ENCODE measurements around the gene OR12D3.
A peak's percentile ranks its signal among the peaks of the same experiment; 100 is the strongest.
"Not testable (repeated sequence)": the region's sequence is repeated elsewhere in the genome, so short reads cannot be mapped to it uniquely, and the experiment has no call there.

OR12D3 gene, protein sequence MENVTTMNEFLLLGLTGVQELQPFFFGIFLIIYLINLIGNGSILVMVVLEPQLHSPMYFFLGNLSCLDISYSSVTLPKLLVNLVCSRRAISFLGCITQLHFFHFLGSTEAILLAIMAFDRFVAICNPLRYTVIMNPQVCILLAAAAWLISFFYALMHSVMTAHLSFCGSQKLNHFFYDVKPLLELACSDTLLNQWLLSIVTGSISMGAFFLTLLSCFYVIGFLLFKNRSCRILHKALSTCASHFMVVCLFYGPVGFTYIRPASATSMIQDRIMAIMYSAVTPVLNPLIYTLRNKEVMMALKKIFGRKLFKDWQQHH

GRCh38 chr6:29375191-29375590 lies at the start of gene OR12D3:
TSS of gene OR12D3 (minus strand) at chr6:29375291. CDS start at chr6:29375287, 4 bp downstream.
- DNase-seq (ENCODE audit: low read depth) = no peak

GRCh38 chr6:29424575-29424974 lies 49.5 kb upstream of the OR12D3 start:
- peak; percentile 9 for DNase-seq (ENCODE audit: low read depth)

DNA sequence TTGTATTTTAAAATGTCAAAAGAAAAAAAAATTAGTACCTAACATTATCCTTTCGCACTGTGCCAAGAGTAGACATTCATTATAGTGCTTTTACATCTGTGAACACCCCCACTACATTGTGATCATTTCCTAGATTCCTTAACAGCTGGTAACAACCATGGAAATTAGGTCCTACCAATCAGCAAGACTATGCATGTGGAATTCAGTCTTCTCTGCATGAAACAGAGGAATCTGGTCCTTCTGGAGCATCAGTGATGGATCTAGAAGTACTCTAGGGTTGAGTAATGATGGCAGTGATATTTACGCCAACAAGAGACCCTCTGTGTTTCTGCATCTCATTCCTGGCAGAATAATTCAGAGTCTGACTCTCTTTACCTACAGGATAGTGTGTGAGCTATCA lies 49.1 kb upstream of the OR12D3 start:
- no peak for DNase-seq (ENCODE audit: low read depth)

GRCh38 chr6:29419516-29419915 lies 44.4 kb upstream of the OR12D3 start:
- DNase-seq (ENCODE audit: low read depth) = peak; percentile 47

DNA sequence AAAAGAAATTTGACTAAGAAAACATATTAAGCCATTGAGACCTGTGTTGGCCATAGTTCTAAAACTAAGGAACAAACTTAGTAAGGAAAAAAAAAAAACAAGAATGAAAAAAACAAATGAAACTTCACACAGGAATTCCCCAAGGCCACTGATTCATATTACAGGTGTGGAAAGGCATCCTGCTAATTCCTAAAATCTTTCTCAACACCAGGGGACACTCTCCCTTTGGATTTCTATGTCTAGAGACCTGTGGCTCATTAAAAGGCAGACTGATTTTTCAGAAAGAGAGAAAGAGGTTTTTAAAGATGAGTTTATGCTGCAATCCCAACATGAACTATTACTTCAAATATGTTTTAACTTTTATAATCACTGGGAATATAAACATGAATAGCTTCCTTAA lies 39.5 kb upstream of the OR12D3 start, which contains the start of gene OR12D1:
Gene OR12D1 (plus strand): TSS at position 341 of the 400 bp plus-strand sequence.
- peak; percentile 25 for DNase-seq (ENCODE audit: low read depth)

- no peak for DNase-seq (ENCODE audit: low read depth)
These were observed 28.7 kb upstream of the OR12D3 start for GRCh38 chr6:29403801-29404200.

- DNase-seq (ENCODE audit: low read depth) = no peak
These were observed 24.4 kb upstream of the OR12D3 start for GRCh38 chr6:29399525-29399924.

GRCh38 chr6:29395331-29395730 lies 20.2 kb upstream of the OR12D3 start, which contains the start of gene OR12D2:
TSS of gene OR12D2 (plus strand) at chr6:29395631. CDS start at chr6:29396700, 1,069 bp downstream.
- no peak for DNase-seq (ENCODE audit: low read depth)

DNA sequence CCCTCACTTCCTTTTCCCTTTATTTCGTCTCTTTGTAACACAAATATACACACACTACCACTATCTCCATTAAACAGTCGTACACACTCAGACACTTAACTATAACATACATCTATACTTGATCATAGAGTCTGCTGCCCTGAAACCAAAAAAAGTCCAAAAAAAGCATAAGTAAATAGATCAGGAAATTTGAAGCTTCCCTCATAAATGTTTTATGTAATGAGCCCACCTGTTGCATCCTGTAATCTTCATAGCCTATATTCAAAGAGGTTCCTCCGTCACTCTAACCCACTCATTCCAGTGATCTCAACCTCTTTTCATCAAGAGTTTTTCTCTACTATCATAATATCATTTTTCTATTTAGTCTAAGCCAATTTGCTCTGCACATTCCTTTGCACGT lies 13.4 kb upstream of the OR12D3 start:
- no peak for DNase-seq (ENCODE audit: low read depth)

DNA sequence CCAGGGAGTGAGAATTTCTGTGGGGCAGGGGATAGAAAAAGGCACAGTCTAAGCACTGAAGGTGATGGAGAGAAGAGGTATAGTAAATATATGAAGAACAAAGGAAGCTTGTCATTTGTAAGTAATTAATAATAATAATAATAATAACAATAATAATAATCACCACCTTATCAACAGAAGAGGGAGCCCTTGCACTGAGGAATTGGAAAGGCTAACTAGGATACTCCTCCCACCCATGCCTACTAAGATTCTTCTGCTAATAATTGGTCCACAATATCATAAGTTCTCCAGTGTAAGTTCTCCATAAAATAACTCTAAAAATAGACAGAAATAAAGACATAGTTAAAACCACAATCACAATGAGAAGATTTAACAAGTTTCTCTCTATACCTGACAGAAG lies 912 bp upstream of the OR12D3 start:
- DNase-seq (ENCODE audit: low read depth) = peak; percentile 59

GRCh38 chr6:29368765-29369164 lies 6.3 kb downstream of the OR12D3 start, which contains the start of gene OR5V1:
TSS of gene OR5V1 (minus strand) at chr6:29368865. CDS start at chr6:29356195, 12,670 bp downstream.
- no peak for DNase-seq (ENCODE audit: low read depth)

GRCh38 chr6:29355603-29356002 lies 19.5 kb downstream of the OR12D3 start:
- no peak for DNase-seq (ENCODE audit: low read depth)

GRCh38 chr6:29354980-29355379 lies 20.1 kb downstream of the OR12D3 start:
- no peak for DNase-seq (ENCODE audit: low read depth)

DNA sequence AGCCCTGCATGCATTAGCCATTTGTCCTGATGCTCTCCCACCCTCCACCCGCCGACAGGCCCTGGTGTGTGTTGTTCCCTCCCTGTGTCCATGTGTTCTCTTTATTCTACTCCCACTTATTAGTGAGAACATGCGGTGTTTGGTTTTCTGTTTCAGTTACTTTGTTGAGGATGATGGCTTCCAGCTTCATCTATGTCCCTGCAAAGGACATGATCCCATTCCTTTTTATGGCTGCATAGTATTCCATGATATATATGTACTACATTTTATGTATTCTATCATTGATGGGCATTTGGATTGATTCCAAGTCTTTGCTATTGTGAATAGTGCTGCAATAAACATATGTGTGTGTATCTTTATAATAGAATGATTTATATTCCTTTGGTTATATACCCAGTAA lies 25.7 kb downstream of the OR12D3 start:
- DNase-seq (ENCODE audit: low read depth) = not testable (repeated sequence)

- DNase-seq (ENCODE audit: low read depth) = no peak
These were observed 29.7 kb downstream of the OR12D3 start for GRCh38 chr6:29345380-29345779.

DNA sequence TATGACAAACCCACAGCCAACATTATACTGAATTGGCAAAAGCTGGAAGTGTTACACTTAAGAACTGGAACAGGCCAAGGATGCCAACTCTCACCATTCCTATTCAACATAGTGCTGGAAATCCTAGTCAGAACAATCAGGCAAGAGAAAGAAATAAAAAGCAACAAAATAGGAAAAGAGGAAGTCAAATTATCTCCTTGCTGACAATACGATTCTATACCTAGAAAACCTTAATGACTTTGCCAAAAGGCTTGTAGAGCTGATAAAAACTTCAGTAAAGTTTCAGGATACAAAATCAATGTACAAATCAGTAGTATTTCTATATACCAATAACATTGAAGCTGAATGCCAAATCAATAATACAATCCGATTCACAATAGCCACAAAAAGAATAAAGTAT lies 38.8 kb downstream of the OR12D3 start:
- DNase-seq (ENCODE audit: low read depth) = no peak

- no peak for DNase-seq (ENCODE audit: low read depth)
These were observed 42.4 kb downstream of the OR12D3 start for GRCh38 chr6:29332676-29333075.

- no peak for DNase-seq (ENCODE audit: low read depth)
These were observed 49.3 kb downstream of the OR12D3 start for GRCh38 chr6:29325777-29326176.

All from ELR (cell line).